ENCODE results near the gene GTF2F2.

- TF ChIP-seq SUZ12 (IDR thresholded peaks at IDR 0.05) (no peak), FOXK2 (IDR thresholded peaks at IDR 0.05) (no peak), ELF4 (IDR thresholded peaks at IDR 0.05) (no peak)
Observed at GRCh38 chr13:45282994-45283393, 162.7 kb downstream of the GTF2F2 start.

All from HEK293T (cell line).